ENCODE results near the gene SPEG. TPM values are rescaled to one million over a fixed set of nuclear protein-coding genes. Genes with fewer than 3 reads are reported as not detected.

SPEG gene
- total RNA-seq, 1 experiment from 2014 or later, result 30.7 TPM

DNA sequence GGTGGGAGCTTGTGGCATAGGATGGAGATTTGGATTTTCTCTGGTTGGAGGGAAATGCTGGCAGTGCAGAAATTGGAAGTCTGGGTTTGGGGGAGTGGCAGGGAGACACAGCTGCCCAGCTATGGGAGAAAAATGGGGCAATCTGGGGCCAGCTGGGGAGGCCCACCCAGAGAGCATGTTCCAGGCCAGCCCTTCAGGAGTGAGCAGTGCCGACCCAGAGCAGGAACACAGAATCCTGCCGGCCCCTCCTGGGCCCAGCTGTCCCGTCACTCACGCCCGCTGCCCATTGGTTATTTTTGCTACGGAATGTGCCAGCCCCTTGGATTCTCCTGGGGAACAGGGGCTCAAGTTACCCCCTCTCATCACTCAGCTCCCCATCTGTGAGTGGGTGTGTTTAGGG, 4.9 kb downstream of the SPEG start:
- ChIA-PET POLR2A (ENCODE audit: unreplicated experiment) (no interaction called here), CTCF (no interaction called here)
- Histone ChIP-seq H2AFZ (ENCODE audit: low read length) (no peak overlapping the region), H3K9me2 (replicated peaks; ENCODE audit: low read length) (no peaks in the 10 kb centered on the region), H3K9ac (ENCODE audit: low read length) (no peak overlapping the region), H3K79me2 (ENCODE audit: low read length) (peaks cover 14% of the 10 kb centered on the region), H3K27ac (ENCODE audit: low read length) (no peak overlapping the region), H3K4me3 (ENCODE audit: low read length) (no peak overlapping the region), H3K4me2 (ENCODE audit: low read length) (no peak overlapping the region), H3K4me1 (ENCODE audit: insufficient read depth, low read length) (peaks cover 18% of the 10 kb centered on the region), H3F3A (ENCODE audit: low read length, unreplicated experiment) (no peaks in the 10 kb centered on the region), H3K36me3 (ENCODE audit: low read depth, low read length) (no peaks in the 10 kb centered on the region), H3K9me3 (ENCODE audit: low read length) (no peaks in the 10 kb centered on the region), H4K20me1 (ENCODE audit: low read length) (no peaks in the 10 kb centered on the region), H3K27me3 (ENCODE audit: low read length) (no peaks in the 10 kb centered on the region)
- ATAC-seq (no peak), DNase-seq (no peak)
- intact Hi-C loops (cut with micrococcal nuclease), result no loop called here
- TF ChIP-seq, protein P1, sequence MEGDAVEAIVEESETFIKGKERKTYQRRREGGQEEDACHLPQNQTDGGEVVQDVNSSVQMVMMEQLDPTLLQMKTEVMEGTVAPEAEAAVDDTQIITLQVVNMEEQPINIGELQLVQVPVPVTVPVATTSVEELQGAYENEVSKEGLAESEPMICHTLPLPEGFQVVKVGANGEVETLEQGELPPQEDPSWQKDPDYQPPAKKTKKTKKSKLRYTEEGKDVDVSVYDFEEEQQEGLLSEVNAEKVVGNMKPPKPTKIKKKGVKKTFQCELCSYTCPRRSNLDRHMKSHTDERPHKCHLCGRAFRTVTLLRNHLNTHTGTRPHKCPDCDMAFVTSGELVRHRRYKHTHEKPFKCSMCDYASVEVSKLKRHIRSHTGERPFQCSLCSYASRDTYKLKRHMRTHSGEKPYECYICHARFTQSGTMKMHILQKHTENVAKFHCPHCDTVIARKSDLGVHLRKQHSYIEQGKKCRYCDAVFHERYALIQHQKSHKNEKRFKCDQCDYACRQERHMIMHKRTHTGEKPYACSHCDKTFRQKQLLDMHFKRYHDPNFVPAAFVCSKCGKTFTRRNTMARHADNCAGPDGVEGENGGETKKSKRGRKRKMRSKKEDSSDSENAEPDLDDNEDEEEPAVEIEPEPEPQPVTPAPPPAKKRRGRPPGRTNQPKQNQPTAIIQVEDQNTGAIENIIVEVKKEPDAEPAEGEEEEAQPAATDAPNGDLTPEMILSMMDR (conservative IDR thresholded peaks at IDR 0.05; ENCODE audit: low read depth, low read length), result no peak
- TF ChIP-seq EZH2 (IDR thresholded peaks at IDR 0.05; ENCODE audit: low read length, unreplicated experiment), result no peak
- no peak for TF ChIP-seq EZH2phosphoT487 (IDR thresholded peaks at IDR 0.05; ENCODE audit: borderline replicate concordance, low read length)
- BruUV-seq (replicated peaks), result no TSS peak

DNA sequence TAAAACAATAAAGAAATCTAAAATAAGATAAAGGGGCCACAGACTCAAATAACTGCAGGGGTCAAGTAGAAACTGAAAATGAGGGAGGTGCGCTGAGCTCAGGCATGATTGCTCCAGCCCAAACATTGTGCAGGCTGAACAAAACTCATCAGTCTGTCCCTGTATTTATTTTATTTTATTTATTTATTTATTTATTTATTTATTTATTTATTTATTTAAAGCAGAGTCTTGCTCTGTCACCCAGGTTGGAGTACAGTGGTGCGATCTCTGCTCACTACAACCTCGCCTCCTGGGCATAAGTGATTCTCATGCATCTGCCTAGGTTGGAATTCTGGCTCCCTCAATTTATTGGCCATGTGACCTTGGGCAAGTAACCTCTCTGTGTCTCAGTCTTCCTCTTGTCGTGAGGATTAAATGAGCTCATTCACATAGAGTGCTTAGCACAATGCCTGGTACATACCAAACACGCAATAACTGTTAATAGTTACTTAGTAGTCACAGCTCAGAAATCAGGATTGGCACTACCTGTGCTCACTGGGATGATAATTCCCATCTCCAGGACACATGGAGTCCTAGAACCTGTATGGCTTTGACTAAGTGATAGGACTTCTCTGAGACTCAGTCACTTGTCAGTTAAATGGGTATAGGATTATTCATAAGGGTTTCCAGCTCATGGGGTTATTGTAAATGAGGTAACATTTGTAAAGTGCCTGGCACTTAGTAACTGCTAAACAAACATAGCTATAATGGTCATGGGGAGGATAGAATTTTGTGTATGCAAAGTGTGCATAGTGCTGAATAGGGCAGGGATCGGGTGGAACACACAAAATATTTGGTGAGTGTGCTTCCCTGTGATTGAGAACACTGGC, 6.0 kb downstream of the SPEG start:
- DNase-seq, result peak; percentile 57
- TF ChIP-seq, protein P1 (conservative IDR thresholded peaks at IDR 0.05; ENCODE audit: low read depth, low read length), result no peak
- TF ChIP-seq EZH2phosphoT487 (IDR thresholded peaks at IDR 0.05; ENCODE audit: borderline replicate concordance, low read length) (no peak), EZH2 (IDR thresholded peaks at IDR 0.05; ENCODE audit: low read length, unreplicated experiment) (no peak)
- Histone ChIP-seq H3F3A (ENCODE audit: low read length, unreplicated experiment) (no peaks in the 10 kb centered on the region), H3K9me3 (ENCODE audit: low read length) (no peaks in the 10 kb centered on the region), H3K4me3 (ENCODE audit: low read length) (peak overlapping the region; percentile 75; the same call in 1 of the 2 replicates), H3K27ac (ENCODE audit: low read length) (peak overlapping the region; percentile 33), H3K27me3 (ENCODE audit: low read length) (no peaks in the 10 kb centered on the region), H3K36me3 (ENCODE audit: low read depth, low read length) (no peaks in the 10 kb centered on the region), H3K4me1 (ENCODE audit: insufficient read depth, low read length) (peaks cover 18% of the 10 kb centered on the region), H3K4me2 (ENCODE audit: low read length) (peak overlapping the region; percentile 100), H3K79me2 (ENCODE audit: low read length) (peaks cover 14% of the 10 kb centered on the region), H3K9me2 (replicated peaks; ENCODE audit: low read length) (no peaks in the 10 kb centered on the region), H4K20me1 (ENCODE audit: low read length) (no peaks in the 10 kb centered on the region), H3K9ac (ENCODE audit: low read length) (peak overlapping the region; percentile 59; the same call in 1 of the 2 replicates), H2AFZ (ENCODE audit: low read length) (peak overlapping the region; percentile 95; the same call in 1 of the 2 replicates)
- ChIA-PET CTCF (interaction anchor here (0.6 to 0.7 kb wide), 2 partner anchors 38 to 82 kb away, joined by 3 read pairs; no protein-coding TSS in a partner anchor), POLR2A (ENCODE audit: unreplicated experiment) (interaction anchor here (0.9 kb wide), 1 partner anchor 58 kb away, joined by 4 read pairs; the partner anchor contains the start of gene GMPPA)
- ATAC-seq, result peak; percentile 60
- no TSS peak for BruUV-seq (replicated peaks)
- intact Hi-C loops (cut with micrococcal nuclease), result no loop called here

All from PC-3 (cell line).